ENCODE results near the gene BMP7. TPM values are rescaled to one million over a fixed set of nuclear protein-coding genes. Genes with fewer than 3 reads are reported as not detected.

BMP7 gene
- total RNA-seq, result not detected

DNA sequence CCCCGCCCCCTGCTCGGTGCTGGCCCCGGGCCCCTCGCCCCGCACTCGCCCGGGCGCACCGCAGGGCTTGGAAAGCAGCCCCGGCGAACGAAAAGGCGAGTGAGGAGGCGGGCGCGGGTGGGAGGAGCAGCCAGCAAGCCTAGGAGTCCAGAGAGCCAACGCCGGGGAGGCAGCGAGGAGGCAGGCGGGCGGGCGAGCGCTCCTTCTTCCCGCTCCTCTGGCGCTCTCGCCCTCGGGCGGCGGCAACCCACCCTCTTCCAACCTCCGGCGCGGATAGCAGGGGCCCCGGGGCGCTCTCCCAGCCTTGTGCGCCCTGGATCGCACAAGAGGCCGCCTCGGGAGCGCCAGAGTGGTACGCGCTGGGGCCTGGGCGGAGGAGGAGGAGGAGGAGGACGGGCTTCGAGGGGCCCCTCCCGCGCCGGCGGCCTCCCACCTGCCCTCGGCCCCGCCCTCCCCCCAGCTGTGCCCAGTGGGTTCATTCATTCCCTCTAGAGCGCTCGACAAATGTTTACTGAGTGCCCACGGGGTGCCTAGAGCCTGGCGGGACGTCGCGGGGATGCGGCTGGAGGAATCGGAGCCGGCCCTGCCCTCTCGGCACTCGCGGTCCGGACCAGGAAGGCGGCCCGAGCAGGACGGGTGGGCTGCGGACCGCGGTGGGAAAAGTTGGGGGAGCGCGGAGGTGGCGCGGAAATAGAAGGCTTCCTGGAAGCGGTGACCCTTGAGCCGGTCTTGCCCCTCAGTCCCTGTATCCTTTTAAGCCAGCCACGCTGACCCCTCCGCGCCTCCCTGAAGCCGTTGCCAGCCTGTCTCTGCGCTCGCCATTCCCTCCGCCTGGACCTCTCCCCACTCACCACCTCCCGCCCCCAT, at the start of gene BMP7:
Gene BMP7 (minus strand): TSS at position 351 of the 867 bp plus-strand sequence. CDS start 519 bp downstream, outside the sequence.
- CTCF ChIA-PET, result interaction anchor here (0.6 kb wide), 1 partner anchor 599 kb away, joined by 3 read pairs; no protein-coding TSS in a partner anchor
- POLR2A ChIA-PET, result no interaction called here

GRCh38 chr20:57315976-57316480, 49.6 kb upstream of the BMP7 start:
- CTCF ChIA-PET, result no interaction called here
- POLR2A ChIA-PET, result no interaction called here

GRCh38 chr20:57315083-57315975, 48.9 kb upstream of the BMP7 start:
- POLR2A ChIA-PET, result no interaction called here
- CTCF ChIA-PET, result interaction anchor here (0.6 kb wide), 1 partner anchor 30 kb away, joined by 3 read pairs; no protein-coding TSS in a partner anchor

DNA sequence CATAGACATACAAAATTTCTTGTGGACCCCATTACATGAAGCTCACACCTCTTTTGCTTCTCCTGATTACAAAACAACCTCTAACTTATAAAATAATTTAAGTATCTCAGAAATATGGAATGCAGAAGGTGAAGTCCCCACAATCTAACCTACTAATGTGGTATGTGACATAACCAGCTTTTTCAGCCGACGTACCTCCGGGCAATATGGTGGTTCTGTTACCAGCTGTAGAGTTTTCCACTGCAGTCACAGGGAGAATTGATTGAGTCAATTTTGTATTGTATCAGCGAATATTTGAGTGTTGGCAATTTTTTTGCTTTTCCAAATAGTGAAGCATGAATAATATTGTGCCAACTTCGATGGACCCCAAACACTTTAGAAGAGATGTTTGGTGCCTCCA, 47.5 kb upstream of the BMP7 start:
- CTCF ChIA-PET, result no interaction called here
- POLR2A ChIA-PET, result no interaction called here

DNA sequence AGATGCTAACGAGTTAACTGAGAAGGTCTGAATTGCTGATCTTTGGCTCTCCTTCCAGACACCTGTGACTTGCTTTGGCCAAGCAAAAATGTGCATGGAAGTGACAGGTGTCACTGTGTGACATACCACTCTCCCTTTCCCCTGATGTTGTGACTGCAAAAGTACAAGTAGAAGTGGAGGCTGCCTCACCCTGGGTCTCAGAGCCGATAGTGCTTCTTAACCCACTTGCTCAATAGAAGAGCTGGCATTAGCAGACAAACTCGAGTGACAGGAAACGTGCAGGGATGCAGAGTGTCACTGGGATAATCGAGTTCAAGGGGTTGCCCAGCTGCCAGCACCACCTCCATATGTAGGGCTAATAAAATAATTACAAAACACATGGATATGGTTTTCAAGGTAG, 46.8 kb upstream of the BMP7 start:
- POLR2A ChIA-PET, result no interaction called here
- CTCF ChIA-PET, result no interaction called here

GRCh38 chr20:57312138-57312537, 45.7 kb upstream of the BMP7 start:
- ChIA-PET POLR2A (no interaction called here), CTCF (no interaction called here)

DNA sequence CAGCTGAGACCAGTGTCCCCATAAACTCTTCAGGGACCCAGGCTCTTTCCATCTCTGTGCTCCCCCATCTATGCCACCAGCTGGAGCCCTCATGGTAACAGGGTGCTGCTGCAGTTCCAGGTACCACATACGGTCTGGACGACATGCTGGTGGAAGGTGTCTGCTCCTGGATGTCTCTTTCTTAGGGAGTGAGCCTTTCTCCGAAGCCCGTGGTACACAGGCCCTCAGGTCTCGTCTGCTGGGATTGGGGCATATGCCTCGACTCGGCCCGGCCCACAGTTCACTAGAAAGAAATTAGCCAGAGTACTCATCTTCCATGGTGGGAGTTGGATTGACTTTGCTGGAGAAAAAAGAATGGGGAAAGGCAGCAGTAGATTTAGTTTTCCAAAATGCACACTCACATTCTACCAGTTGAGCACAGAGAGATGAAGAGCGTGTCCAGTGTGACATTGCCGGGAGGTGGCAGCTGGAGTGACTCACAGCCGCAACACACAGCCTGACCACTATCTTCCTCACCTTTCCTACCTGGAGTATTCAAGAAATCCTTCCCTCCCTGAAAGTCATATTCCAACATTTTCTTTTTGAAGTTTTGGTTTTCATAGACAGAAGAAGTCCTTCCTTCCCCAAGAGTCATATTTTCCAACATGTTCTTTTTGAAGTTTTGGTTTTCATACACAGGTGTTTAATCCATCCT, 44.5 kb upstream of the BMP7 start:
- POLR2A ChIA-PET, result no interaction called here
- CTCF ChIA-PET, result no interaction called here

GRCh38 chr20:57309544-57310115, 43.2 kb upstream of the BMP7 start:
- CTCF ChIA-PET, result no interaction called here

DNA sequence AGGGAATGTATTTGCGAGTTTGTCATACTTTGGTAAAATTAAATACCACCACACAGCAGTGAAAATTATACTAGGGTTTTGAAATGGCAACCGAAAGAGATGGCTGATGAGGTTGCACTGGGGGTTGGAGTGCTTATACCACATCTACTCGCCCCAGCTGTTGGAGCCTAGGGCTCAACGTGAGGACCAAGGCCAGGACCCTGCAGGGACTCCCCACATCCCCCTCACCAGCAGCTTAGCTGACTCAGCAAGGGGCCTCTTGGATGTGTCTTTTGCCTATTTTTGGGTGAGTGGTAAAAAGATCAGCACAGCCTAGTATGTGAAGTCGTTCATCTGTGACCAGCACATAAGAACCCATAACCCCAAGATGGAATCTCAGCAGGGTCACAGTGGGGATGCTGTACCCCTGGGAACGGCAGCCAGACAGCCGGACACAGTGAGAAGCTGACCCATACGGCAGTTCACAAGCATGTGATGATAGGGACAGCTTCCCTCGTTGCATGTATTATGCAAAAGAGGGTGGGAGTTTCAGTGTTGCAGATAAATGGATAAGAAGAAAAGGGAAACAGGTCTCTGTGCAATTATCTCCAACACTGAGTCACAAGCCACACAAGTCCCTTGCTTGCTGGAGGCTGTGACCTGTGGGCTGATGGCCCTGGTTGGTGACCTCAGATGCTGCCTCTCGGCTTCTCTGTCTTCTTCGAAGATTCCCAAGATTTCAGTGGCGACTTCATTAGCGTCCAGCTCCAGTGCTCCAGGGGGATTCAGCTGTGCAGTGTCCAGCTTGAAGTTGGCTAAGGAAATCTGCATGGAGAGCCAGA, 42.2 kb upstream of the BMP7 start:
- ChIA-PET POLR2A (no interaction called here), CTCF (no interaction called here)

More at GRCh38 chr20:57309544-57310115, 43.2 kb upstream of the BMP7 start:
- POLR2A ChIA-PET, result no interaction called here

DNA sequence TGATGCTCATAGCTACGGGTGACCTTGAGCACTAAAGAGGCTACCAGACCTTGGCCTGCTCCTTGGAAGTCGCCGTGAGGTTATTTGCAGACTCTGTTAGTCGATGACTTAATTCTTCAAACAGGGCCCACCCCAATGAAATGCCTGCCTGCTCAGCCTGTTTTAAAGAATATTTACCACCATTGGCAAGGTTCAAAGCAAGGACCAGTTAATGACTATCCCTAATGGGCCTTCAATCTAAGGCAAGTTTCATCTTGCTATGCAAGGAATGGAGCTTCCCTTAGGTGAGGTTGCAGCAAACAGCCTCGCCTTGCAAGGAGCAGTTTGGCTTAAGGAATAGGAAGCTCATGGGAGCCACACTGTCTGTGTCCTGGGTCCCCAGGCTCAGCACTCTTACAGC, 40.3 kb upstream of the BMP7 start:
- ChIA-PET CTCF (no interaction called here), POLR2A (no interaction called here)

GRCh38 chr20:57301026-57301425, 34.6 kb upstream of the BMP7 start:
- POLR2A ChIA-PET, result no interaction called here

DNA sequence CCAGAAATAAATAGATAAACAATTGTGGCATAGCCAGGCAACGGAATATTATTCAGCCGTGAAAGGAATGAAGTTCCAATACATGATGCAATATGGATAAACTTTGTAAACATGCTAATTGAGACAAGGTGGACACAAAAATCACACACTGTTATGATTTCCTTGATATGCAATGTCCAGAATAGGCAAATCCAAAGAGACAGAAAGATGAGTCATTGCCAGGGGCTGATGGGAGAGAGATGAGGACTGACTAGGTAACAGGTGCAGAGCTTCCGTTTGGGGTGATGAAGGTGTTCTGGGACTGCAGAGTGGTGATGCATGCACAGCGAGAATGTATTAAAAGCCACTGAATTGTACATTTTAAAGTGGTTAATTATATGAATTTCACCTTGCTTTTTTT, 32.0 kb upstream of the BMP7 start:
- CTCF ChIA-PET, result no interaction called here
- POLR2A ChIA-PET, result no interaction called here

More at GRCh38 chr20:57301026-57301425, 34.6 kb upstream of the BMP7 start:
- CTCF ChIA-PET, result interaction anchor here (0.7 kb wide), 1 partner anchor 831 kb away, joined by 3 read pairs; no protein-coding TSS in a partner anchor

GRCh38 chr20:57294550-57294949, 28.1 kb upstream of the BMP7 start:
- POLR2A ChIA-PET, result no interaction called here
- CTCF ChIA-PET, result no interaction called here

DNA sequence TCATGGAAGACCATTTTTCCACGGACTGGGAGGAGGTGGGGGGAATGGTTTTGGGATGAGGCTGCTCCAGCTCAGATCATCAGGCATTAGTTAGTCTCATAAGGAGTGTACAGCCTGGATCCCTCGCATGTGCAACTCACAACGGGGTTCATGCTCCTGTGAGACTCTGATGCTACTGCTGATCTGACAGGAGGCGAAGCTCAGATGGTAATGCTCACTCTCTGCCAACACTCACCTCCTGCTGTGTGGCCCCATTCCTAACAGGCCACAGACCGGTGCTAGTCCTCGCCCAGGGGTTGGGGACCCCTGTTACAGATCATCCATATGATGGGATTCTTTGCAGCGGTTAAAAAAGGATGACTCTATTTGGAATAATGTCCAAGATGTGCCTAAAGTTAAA, 27.6 kb upstream of the BMP7 start:
- ChIA-PET CTCF (no interaction called here), POLR2A (no interaction called here)

DNA sequence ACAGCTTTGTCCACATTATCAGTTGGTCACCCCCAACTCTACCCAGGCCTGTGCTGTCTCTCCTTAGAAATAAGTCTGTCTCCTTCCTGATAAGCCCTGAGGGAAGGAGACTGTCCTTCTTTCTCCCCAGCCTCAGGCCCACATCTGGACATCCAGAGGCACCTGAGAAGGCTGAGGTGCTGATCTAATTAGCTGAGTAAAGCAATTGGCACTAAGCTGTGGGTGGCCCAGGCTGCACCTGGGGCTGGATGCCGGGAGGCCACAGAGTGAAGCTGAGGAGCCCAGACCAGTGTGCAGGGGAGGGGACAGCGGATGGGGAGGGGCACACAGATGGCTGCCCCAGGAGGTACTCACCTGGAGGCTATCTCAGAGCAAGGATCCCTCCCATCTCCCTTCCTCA, 26.2 kb upstream of the BMP7 start:
- POLR2A ChIA-PET, result no interaction called here

GRCh38 chr20:57291694-57292093, 25.3 kb upstream of the BMP7 start:
- POLR2A ChIA-PET, result no interaction called here
- CTCF ChIA-PET, result no interaction called here

More for the DNA sequence above, 26.2 kb upstream of the BMP7 start:
- CTCF ChIA-PET, result no interaction called here

- POLR2A ChIA-PET, result no interaction called here
- CTCF ChIA-PET, result no interaction called here
Observed at GRCh38 chr20:57291003-57291402, 24.6 kb upstream of the BMP7 start.

GRCh38 chr20:57290178-57290484, 23.7 kb upstream of the BMP7 start:
- ChIA-PET POLR2A (no interaction called here), CTCF (no interaction called here)
